ENCODE data around the gene CSNK2A3.

The CSNK2A3 gene

DNA sequence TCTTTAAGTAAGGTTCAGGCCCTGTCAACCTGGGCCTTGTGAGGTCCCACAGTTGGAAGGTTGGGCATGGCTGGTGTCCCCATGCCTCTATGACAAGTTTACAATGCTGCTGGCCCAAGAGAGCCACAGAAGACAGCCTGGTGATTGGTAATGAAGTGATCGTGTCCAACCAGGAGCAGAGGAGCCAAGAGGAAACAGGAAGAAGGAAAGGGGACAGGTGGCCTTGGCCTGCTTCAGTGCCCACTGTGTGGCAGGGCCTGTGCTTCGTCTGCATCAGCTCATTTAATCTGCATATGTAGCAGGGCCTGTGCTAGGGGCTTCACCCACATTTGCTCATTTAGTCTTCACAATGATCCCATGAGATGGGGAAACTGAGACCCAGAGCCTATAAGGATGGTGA, 42.1 kb upstream of the CSNK2A3 start:
- TF ChIP-seq, protein P1, sequence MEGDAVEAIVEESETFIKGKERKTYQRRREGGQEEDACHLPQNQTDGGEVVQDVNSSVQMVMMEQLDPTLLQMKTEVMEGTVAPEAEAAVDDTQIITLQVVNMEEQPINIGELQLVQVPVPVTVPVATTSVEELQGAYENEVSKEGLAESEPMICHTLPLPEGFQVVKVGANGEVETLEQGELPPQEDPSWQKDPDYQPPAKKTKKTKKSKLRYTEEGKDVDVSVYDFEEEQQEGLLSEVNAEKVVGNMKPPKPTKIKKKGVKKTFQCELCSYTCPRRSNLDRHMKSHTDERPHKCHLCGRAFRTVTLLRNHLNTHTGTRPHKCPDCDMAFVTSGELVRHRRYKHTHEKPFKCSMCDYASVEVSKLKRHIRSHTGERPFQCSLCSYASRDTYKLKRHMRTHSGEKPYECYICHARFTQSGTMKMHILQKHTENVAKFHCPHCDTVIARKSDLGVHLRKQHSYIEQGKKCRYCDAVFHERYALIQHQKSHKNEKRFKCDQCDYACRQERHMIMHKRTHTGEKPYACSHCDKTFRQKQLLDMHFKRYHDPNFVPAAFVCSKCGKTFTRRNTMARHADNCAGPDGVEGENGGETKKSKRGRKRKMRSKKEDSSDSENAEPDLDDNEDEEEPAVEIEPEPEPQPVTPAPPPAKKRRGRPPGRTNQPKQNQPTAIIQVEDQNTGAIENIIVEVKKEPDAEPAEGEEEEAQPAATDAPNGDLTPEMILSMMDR (IDR thresholded peaks at IDR 0.05; ENCODE audit: low read depth, low read length), result no peak

DNA sequence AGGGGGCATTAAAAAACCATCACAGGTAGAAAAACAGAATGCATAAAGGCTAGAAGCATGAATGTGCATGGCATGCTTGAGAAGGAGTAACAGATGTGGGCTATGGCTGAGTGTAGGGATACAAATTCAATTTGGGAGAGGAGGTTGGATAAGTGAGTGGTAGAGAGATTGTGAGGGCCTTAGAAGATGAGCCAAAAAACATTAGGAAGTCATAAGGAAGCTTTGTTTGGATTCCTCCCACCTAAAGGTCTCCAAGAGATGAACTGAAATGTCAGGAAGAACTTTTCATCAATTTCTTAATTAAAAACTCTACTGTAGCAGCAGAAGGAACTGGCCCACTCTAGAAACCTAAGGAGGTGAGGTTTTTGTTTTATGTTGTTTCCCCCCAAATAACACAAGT, 41.2 kb upstream of the CSNK2A3 start:
- TF ChIP-seq, protein P1 (IDR thresholded peaks at IDR 0.05; ENCODE audit: low read depth, low read length), result no peak
- DNase-seq (ENCODE audit: extremely low read depth, low read depth), result no peak

More for the DNA sequence above, 42.1 kb upstream of the CSNK2A3 start:
- DNase-seq (ENCODE audit: extremely low read depth, low read depth), result no peak

DNA sequence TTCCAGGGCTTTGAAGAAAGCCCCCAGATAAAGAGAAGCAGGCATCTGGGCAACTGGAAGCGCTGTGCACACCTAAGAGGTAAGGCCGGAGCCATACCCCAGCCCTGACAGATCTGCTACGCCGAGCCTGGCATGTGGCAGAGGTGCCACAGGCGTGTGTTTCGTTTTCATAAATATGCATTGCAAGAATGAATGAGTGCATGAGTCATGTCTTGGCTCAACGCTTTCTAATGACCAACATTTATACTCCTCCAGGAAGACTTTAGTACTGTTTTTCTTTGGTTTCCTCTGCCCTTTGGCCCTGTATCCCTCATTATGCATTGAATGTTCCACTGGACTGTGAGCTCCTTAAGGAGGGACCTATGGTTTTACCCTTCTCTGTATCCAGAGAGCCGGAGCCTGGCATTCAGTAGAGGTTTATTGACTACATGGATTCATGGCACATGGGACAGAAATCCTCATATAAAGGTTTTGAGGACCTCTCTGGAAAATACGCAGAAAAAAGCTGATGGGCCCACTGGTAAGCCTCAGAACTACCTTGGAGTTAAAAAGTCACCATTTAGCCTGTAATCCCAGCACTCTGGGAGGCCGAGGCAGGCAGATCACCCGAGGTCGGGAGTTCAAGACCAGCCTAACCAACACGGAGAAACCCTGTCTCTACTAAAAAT, 38.9 kb upstream of the CSNK2A3 start:
- peak; percentile 39 for DNase-seq (ENCODE audit: extremely low read depth, low read depth)
- TF ChIP-seq, protein P1 (IDR thresholded peaks at IDR 0.05; ENCODE audit: low read depth, low read length), result no peak

DNA sequence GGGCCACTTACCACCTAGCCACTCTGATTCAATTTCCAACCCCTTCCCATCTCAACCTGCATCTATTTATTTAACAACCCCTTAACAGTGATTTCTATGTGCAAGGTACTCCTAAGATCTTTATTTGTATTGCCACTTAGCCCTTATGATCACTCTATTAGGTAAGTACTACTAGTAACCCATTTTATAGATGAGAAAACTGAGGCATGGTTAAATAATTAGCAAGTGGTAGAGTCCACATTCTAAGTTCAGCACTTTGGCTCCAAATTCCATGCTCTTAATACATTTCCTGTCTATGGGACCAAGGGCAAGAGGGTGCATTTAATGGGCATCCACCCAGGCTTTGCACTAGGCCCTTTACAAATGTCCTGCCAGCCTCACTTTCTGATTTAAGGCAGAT, 38.1 kb upstream of the CSNK2A3 start:
- no peak for DNase-seq (ENCODE audit: extremely low read depth, low read depth)
- TF ChIP-seq, protein P1 (IDR thresholded peaks at IDR 0.05; ENCODE audit: low read depth, low read length), result no peak

DNA sequence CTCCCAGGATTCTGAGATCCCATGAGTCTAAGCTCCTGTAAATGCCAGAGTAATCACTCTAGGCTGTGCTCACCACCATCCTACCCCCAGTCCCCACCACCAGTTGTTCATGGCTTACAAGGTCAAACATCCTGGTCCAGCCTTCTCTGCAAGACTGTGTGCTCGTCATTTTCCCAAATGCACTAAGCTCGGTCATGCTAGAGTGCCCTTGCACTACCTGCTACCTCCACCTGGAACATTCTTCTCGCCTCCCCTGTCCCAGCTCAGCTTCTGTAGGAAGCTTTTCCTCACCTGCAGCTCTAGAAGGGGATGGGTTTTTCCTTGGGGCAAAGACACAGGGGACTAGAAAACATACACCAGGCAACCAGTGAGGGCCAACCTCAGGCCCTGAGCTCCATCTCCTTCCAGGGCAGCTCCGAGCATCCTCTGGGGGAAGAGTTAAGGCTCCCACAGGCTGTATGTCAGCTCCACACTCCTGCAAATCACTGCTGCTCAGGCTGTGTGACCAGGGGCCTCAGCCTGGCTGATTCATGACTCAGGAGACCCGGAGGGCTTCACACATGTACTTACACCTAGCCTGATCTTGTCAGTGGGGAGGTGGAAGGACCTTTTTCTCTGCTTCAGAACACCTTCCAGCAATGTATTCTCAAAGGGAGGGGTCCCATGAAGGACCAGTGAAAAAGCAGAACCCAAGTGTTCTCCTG, 37.2 kb upstream of the CSNK2A3 start:
- DNase-seq (ENCODE audit: extremely low read depth, low read depth), result no peak
- TF ChIP-seq, protein P1 (IDR thresholded peaks at IDR 0.05; ENCODE audit: low read depth, low read length), result no peak

DNA sequence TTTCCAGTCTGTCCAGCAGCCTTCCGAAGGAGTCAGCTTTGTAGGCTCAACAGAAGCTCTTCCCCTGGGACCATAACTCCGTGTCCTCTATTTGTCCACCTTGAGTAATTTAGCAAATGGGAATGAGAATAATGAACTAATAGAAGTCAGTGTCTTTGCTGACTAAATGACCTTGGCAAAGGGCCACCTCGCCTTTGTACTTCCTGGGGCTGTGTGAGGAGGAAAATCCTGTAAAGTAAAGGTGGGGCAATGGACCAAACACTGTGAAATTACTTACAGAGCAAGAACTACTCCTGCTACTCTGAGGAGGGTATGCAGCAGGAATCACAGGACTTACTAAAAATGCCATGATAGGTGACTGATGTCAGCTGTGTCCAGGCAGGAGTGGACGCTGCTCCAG, 36.2 kb upstream of the CSNK2A3 start:
- TF ChIP-seq, protein P1 (IDR thresholded peaks at IDR 0.05; ENCODE audit: low read depth, low read length), result no peak

DNA sequence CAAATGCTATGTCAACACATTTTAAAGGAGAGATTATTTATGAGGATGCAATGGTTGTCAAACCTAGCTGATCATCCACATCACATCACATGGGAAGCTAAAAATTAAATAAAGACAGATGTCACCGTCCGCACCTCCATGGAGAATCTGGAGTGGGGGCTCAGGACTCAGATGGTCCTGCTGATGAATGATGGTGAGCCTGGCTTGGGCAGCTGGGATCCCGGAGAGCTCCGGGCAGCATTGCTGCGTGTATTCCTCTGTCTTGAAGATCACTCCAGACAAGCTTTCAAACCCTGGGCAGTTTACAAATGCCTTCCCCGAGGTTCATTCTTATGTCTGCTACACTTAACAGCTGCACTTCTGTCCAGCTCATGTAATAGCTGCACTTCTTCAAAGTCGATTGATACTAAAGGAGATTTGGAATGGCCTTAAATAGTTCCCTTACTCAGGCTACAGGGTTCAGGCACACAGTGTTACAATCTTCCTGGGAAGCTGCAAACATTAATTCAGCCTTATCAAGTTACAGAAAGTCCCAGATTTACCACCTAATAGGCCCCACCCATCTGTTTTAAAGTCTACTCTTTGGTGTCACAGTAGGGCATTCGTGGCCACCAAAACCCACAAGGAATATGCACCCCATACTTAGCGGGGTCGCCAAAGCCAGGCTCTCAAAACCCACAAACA, 34.7 kb upstream of the CSNK2A3 start:
- TF ChIP-seq, protein P1 (IDR thresholded peaks at IDR 0.05; ENCODE audit: low read depth, low read length), result no peak
- DNase-seq (ENCODE audit: extremely low read depth, low read depth), result no peak

More for the DNA sequence above, 36.2 kb upstream of the CSNK2A3 start:
- no peak for DNase-seq (ENCODE audit: extremely low read depth, low read depth)
